Left lobe of liver (tissue), 2 donors: ENCODE data around the gene PDE6D. TPM values are rescaled to one million over a fixed set of nuclear protein-coding genes. Genes with fewer than 3 reads are reported as not detected.

Experiments
- ATAC-seq: fragments of 200-7000 bp; cut with Tn5 transposase; one replicate; pipeline ENCODE4 v1.9.1; 2020; ENCODE audit warnings: mild to moderate bottlenecking, moderate library complexity
- DNase-seq: peaks from one replicate; pipeline ENCODE4 v3.0.0-alpha.2; 2020; ENCODE audit warnings: low spot score
- total RNA-seq: library from RNA; stranded (reverse); gene quantifications from one replicate; pipeline ENCODE4 v1.2.1, GENCODE V29; 2021
- donor health status: DM: no; HTN: no; CAD: no; lungs with moderate emphysema.
- donor health status: DM: no; HTN: yes; CAD: no.

PDE6D gene
- total RNA-seq, 1 donor from 2014 or later, result 7.5 TPM

DNA sequence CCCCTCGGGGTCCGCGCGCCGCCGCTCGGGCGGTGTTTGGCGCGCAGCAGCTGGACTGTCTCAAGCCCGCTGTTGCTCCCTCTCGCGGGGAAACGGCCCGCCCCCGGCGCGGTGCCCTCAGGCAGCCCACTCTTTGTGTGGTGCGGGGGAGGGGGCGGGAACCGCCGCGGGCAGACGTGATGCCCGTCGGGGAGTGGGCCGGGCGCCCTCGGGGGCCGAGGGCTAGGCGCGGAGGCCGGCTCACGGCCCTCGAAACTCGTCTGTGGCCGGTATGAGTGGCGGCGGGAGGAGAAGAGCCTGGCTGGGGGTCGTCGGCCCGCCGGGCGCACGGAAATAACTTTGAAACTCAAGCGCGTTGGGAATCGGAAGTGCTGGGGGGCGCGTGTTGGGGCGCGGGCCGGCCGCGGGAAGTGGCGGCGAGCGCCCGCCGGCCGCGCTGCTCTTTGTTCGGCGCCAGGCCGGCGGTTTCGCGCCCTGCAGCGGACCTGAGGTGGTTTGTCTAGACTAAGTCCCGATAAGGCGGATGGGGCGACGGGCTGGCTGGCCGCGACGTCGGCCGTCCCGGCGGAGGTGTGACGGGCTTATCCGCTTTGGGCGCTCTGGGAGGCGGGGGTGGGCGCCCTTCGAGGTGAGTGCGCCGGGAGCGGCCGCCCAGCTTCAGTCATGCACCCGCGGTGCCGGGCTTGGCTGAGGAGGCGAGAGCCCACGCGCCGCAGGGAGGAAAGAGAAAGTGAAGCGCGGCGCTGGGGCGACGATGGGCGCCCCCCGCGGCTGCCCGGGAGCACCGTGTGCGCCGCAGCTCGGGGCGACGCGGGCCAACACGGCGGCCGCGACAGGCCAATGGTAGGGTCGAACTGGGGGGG lies 72.1 kb downstream of the PDE6D start:
- peak; percentile 0 for ATAC-seq
- peak; percentile 68 for DNase-seq

DNA sequence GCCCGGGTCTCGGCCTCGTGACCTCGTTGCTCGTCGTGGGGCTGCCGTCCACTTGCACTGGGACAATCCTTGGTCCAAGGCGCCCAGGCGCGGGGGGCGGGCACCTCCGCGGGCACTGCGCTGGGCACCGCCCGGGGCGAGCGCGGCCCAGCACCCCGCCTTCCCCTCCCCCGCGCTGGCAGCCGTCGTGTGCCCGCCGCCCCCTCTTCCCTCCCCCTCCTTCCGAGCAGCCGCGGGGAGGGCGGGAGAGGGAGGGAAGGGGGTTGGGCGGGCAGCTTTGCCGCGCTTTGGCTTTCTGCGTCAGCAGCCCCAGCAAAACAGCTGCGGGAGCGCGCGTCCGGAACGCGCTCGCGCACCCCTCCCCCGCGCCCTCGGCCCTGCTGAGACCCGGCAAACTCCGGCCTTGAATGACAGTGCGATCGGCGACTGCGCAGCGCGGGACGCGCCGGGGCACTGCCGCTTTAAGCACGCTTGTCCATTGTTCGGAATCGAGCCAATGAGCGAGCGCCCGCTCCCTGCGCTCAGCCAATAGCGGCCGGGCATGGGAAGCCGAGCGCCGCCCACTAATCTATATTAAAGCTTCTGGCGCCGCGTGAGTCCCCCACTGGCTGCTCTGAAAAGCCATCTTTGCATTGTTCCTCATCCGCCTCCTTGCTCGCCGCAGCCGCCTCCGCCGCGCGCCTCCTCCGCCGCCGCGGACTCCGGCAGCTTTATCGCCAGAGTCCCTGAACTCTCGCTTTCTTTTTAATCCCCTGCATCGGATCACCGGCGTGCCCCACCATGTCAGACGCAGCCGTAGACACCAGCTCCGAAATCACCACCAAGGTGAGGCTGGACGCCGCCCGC lies 72.9 kb downstream of the PDE6D start, which contains the start of gene PTMA:
TSS of gene PTMA (plus strand) at position 599 of the 846 bp plus-strand sequence. CDS start at position 781, 182 bp downstream.
- ATAC-seq, result peak; percentile 64
- peak; percentile 100 for DNase-seq

DNA sequence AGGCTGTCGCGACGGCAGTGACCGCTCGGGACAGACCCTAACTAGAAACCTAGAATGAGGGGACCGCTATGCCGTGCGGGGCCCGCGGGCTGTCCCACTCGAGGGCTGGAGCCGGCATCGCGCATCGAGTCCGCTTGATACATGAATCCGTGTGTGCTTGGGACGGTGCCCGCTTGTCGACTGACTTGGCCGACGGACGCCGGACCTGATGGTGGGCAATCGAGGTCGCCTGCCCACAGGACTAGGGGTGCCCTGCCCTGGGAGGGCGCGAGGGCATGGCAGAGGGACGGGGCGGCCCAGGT lies 73.5 kb downstream of the PDE6D start:
- no peak for DNase-seq
- ATAC-seq, result peak; percentile 1

DNA sequence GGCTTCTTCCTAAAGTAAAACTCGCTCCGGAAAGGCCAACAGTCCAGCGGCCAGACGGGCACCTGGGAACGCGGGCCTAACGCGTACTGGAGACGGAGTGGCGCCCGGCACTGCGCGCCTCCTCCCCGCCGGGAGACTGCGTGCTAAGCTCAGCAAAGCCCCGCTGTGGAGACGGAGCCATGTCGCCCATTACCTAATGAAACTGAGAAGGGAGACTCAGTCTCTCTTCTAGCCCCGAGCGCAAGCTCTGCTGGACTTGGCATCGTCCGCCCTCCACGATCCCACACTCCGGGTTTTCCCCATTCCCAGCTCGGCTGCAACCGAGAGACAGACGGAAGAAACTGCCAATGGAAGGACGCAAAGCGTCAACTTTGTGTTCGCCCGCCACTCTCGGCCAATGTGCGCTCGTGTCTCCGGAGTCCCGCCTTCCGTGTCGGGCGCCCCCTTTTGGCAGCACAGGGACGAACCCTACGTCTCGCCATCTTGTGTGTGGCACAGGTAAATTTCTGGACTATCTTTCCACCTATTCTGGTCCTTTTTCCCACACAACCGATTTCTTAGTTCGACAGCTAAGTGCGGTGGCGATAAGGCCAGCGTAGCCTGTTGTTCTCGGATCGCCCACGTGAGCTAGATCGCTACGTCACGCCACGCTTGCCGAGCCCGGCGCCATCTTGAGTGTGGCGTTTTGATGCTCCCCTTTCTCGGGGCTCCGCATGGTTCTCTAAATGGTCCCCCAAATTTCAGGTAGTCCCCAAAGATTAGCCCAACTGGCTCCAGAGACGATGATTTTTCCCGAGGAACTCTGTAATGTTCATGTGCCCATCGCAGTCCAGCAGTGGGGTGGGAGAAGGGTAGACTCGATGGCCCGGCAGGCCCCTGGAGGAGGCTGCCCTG lies 74.1 kb downstream of the PDE6D start:
- ATAC-seq (peak; percentile 62), DNase-seq (peak; percentile 99)

DNA sequence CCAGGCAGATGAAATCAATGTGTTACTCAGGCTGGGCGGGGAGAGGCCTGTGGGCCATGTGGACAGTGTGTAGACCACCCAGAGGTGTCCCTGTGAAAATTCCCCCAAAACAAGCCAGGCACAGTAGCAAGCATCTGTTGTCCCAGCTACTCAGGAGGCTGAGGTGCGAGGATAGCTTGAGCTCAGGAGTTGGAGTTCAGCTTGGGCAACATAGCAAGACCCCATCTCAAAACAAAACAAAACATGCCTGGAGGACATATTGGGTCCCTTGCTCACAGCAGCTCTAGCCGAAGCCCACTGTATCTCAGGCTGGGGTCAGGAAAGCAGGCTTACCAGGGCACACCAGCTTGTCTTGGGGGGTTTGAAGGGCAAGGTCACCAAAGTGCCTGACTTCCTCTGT lies 77.1 kb downstream of the PDE6D start:
- no peak for DNase-seq
- ATAC-seq, result no peak

DNA sequence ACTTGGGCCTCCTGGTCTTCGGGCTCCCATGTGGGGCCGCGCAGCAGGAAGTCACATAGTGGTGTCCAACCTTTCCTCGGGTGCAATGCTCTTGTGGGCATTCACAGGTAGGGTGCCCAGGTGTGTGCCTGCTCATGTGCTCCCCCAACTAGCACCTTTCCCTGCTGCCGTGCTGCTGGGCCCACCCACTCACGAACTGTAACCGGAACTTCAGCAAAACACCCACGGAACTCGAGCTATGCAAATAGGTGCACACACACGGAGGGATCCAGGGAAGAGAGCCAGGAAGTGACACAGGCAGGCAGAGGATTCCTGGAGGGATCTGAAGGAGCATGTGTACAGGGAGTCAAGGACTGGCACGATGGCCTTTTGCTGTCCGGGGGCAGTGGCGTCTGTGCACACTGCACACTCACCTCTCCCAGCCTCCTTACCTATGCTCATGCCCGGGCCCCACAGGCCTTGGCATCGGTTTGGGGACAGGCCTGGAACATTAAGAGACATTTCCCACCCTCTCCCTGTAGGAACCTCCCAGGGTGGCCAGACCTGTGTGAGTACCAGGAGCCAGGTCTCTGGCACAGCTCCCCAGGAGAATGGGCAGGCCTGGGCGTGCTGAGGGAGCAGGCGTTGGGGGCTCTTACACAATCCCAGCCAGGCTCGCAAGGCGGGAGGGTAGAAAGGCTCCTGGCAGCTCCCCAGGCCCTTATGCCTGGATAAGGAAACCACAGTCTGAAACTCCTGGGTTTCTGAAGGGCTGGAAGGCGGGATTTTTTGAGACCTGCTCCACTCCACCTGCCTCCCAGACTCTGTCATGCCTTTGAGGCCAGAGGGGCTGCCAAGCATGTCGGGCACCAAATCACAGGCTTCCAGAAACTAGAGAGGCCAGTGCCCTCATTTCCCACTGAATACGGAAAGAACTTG lies 79.4 kb downstream of the PDE6D start:
- DNase-seq (peak; percentile 74), ATAC-seq (peak; percentile 51)

DNA sequence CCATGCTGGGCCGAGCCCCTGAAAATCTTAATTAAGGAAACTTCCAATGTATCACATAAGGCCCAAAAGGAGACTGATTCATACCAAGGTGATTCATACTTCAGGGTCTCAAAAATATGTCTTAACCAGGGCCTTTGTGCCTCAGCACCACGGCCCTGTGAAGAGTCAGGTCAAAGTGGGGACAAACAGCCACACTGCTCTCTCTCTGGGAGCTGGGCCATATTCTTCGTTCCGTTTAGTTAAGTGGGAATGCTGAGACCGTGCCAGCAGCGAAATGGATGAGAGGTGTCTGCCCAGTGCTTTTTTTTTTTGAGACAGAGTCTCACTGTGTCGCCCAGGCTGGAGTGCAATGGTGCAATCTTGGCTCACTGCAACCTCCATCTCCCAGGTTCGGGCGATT lies 82.1 kb downstream of the PDE6D start:
- ATAC-seq (peak; percentile 32), DNase-seq (no peak)

DNA sequence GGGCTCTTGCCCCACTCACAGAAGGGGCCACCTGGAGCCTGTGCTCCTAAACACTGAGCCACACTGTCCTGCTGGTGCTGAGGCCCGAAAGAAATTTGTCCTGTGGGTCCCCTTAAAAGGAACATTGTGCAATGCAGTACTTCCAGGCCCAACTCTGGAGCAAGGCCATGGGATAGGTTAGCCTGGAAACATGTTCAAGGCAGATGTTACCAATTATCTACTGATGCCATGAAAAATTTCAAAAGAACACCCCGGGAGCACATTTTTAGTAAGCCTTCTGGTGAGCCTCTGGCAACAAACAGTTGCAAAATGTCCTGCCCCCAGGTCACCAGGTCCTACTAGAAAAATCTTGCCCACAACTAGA lies 85.1 kb downstream of the PDE6D start:
- DNase-seq, result peak; percentile 69
- peak; percentile 73 for ATAC-seq

DNA sequence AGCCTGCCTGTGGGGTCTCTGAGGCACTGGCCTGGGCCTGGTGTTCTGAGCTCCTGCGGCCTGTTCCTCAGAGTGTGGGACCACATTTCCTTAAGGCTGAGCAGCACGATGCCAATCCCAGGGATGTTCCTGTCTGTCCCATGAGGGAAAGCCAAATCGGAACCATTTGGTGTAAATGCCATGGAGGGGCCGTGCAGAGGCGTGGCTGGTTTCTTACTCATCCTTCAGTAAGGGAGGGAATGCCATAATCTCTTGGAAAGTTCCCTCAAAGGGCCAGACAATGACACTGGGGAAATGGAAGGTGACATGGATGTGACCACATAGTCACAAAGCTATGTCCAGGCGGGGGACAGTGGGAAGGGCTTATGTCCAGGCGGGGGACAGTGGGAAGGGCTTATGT lies 87.1 kb downstream of the PDE6D start:
- DNase-seq (no peak), ATAC-seq (no peak)

DNA sequence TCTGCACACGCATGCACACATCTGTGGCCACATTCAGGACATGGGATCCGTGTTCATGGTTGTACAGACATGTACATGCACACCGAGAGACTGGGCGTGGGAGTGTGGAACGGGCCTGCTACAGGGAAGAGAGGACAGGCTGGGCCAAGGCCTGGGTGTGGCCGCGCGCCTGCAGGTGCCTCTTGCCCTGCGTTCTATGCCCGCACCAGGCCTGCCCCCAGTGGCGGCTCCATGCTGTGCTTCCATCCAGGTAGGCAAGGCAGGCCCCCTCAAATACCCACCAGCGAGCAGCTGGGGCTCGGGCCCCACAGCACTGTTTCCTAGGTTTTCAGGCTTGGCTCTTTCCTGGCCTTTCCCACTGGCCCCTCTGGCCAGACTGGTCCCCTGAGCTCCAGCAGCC lies 88.2 kb downstream of the PDE6D start:
- ATAC-seq, result no peak
- no peak for DNase-seq

DNA sequence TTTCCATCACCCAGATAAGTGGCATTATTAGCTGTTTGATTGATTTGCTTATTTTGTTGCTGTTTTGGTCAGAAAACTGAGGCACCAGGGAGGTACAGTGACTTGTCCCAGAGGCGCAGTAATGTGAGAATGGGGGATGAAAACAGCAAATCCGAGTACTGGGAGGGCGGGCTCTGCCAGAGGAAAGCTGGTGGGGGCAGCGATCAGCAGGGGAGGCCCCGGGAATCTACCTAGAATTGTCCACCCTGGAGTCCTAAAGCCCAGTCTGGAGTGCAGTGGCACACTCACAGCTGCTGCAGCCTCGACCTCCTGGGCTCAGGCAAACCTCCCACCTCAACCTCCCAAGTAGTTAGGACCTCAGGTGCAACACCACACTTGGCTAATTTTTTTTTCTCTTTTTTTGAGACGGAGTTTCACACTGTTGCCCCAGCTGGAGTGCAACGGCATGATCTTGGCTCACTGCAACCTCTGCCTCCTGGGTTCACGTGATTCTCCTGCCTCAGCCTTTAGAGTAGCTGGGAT lies 89.8 kb downstream of the PDE6D start:
- DNase-seq (no peak), ATAC-seq (no peak)

DNA sequence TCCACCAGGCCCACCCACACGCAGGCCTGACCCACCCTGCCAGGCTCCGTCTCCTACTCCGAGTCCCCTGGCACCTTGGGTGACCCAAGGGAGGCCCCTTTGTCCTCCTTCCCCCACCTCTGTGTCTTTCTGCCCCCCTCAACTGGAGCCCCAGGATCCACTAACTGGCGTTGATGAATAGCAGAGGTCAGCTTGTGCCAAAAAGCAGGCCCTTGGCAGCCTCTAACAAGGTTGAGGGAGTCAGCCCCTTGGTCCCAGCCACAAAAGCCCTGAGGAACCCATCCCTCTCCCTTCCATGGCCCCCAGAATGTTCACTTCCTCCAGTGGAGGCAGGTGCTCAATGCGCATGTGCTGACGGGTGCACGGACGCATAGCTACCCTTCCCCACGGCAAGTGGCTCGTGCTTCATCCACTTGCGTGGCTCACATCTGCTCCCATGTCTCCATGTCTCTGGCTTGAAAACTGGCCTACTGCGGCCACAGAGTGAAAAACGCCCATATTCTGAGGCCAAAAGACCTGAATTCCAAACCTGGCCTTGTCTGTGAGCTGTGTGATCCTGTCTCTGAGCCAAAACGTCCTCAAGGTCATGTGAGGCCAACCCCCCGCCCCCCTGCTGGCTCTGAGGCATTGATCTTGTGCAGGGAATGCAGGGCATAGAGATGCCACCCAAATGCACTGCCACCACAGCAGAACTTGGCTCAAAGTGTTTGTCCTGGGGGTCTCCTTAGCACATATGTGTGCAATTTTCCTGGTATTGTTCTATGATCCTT lies 91.8 kb downstream of the PDE6D start:
- no peak for ATAC-seq
- DNase-seq, result no peak

DNA sequence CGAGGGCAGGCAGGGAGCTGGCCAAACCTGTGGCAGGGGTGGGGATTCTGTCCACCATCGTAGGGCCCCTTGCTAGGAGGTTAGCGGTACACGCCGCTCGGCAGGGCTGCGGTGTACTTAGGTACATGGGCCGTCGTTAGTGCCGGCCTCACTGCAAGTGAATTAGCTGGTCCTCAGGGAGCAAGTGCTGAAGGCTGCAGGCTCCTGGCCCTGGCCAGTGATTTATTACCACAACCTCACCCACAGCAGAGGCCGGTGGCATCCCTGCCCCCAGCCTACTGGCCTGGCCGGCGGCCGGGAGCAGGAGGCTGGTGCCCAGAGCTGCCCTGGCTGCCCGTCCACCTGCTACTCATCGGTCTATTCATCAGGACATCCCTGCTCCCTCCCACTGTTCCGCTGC lies 92.4 kb downstream of the PDE6D start:
- DNase-seq (no peak), ATAC-seq (peak; percentile 40)

DNA sequence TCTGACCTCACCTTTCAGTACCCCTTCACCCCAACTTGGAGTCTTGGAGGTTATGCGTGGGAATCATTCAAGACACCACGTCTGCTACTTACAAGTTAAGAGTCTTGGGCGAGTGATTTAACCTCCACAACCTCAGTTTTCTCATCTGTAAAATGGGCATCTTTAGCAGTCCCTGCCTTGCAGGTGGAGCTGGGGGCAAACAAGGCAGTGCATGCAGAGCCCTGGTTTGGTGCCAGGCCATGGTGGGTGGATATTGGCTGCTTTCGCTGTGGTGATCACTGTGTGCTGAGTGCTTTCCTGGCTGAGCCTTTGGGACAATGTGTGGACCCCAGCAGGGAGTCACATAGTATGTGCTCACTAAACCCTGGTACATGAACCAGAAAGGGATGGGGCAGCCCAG lies 93.1 kb downstream of the PDE6D start:
- DNase-seq (no peak), ATAC-seq (no peak)

DNA sequence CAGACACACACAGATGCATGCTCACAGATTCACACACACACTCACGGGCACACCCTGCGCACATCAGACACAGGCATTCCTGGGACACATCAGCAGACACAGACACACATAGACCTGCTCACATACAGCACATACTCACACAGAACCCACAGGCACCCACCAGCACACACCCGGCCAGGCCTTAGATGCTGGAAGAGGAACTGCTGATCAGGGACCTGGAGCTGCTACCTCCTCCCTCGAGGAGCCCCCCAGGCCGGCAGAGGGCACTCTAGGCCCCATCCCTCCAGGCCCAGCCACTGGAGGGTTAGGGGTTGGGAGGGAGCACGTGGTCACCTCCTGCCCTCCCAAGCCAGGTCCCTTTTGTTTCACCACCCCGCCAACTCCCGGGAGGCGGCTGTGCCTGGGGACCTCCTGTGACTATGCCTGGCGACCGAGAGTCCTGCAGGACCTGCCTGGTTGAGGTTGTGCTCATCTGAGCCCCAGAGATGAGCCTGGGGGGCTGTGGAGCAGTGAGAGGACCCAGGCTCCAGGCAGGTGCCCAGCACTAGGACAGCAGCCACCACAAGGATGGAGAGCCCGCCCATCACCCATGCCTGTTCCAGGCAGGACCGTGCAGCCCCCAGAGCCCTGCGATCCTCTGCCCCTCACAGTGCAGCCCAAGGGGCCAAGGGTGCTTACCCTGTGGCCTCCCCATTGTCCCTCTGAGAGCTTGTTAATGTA lies 93.8 kb downstream of the PDE6D start:
- DNase-seq (peak; percentile 74), ATAC-seq (peak; percentile 90)

DNA sequence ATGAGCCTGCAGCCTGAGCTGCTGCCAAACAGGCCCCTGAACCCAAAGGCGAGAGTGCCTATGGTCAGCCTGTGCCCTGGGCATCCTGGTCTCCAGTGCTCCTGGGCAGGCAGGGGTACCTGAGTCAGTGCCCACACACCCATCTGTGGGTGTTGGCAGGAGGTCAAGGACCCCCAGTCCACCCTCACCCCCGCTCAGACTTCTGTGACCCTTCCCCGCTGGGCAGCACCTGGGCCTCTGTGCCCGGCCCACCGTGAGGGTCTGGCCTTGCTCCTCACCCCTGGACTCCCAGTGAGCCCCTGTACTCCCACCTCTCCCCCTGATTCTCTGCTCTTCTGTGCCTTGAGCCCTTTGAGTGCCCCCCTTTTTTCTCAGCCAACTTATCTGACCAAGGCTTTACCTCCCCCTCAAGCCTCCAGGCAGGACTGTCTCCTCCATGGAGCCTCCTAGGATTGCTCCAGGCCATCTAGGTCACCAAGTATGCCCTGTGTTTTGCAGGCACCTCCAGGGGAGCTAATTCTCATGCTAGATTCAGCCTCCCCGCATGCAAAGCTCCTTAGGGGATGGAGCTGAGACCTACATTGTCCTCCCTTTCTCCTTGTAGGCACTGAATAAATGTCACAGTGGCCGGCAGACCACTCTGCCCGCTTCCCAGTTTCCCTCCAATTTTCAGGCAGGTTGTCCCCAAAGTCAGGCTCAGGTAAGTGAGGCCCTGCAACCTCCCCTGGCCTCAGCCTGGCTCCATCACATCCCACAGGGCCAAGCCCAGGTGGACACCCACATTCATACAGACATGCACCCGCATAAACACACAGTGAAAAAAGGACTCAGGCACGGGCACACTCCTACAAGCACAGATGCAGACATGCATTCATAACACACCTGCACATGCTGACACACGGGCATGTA lies 94.6 kb downstream of the PDE6D start:
- ATAC-seq, result no peak
- DNase-seq, result no peak
